Measurements from ENCODE around the gene KCNIP1.
A peak's percentile ranks its signal among the peaks of the same experiment; 100 is the strongest.

Gene KCNIP1

DNA sequence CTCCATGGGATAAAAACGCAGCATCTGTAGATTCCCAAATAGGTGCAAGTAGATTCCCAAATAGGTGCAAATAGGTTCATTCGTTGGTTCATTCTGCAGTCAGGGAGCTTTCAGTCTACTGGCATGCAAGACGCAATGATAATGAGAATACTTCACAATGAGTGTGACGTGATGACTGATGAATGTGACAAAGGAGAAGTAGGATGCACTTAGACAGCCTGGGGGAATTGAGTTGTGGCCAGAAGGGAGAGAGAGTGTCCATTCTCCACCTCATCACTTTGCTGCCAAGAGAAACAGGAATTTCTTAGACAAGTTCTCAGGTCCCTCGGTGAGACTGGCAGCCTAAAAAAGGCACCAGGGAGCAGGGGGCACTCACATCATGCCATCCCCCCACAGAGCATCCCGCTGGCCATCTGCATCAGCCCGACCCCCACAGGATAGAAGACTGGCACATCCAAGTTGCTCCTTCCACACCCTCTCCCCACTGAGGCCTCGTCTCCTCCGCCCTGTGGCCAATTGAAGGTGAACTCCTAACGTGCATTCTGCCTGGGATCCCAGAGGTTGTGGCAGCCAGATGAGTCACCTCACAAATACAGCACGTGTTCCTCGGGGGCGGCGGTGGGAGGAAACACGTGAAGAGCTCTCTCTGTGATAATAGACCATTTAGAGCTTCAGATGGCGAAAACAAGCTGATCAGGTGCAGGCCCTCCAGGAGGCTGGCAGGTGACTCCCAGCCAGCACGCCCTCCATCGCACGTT lies 19.9 kb upstream of the KCNIP1 start:
- DNase-seq (ENCODE audit: low spot score), result peak; percentile 94

- no peak for DNase-seq (ENCODE audit: low spot score)
Measured at GRCh38 chr5:170484459-170484831, 19.4 kb upstream of the KCNIP1 start.

DNA sequence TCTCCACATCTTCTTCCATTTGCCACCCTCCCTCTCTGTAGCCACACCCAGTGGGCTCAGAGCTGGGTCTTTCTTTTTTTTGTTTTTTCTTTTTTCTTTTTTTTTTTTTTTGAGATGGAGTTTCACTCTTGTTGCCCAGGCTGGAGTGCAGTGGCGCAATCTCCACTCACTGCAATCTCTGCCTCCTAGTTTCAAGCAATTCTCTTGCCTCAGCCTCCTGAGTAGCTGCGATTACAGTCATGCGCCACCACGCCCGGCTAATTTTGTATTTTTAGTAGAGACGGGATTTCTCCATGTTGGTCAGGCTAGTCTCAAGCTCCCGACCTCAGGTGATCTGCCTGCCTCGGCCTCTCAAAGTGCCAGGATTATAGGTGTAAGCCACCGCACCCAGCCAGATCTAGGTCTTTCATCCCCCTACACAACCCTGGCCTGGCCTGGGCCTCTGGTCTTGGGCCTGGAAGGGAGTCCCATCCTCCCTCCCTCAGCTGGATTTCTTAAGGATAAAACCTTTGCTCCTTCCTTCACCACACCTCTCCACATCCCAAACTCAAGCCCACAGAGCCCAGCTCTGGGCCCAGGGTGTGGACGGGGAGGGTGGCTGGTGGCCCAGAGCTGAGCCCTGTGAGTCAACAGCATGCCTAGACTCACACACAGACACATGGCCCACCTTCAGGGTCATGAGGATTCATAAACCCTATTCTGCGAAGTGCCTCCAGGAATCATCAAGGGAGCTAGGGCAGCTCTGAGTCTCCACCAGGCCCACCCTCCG lies 18.8 kb upstream of the KCNIP1 start:
- no peak for DNase-seq (ENCODE audit: low spot score)

DNA sequence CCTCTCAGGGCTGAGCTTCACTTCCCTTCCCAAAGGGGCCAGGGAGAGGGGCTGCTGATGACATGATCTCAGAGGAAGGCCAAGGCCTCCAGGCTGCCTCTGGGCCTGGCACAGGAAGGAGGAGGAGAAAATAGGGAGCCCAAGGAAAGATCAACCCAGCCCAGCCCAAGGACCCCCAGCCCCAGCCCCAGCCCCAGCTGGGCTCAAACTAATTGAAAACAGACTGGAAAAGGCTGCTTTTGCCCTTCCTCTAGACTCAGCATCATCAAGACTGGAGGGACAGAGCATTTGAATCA lies 18.3 kb upstream of the KCNIP1 start:
- no peak for DNase-seq (ENCODE audit: low spot score)

GRCh38 chr5:170486371-170486770 lies 17.4 kb upstream of the KCNIP1 start:
- no peak for DNase-seq (ENCODE audit: low spot score)

GRCh38 chr5:170488570-170488969 lies 15.2 kb upstream of the KCNIP1 start:
- no peak for DNase-seq (ENCODE audit: low spot score)

DNA sequence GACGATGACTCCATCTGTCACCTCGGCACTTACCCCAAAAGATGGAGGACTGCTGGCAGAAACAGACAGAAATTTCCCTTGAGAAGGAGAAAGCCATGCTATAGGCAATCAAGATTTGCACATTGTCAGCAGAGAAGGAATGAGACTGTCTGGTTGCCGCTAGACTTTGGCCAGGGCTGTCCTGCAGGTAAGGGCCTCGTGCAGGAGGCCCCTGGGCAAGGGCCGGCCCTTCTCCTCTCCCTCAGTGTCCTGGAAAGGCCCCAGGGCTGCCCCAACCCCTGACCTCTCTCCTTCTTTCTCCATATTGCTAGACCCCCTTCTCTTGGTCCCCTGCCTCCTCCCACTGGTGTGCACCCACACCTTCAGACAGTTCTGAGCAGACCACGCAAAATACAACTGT lies 14.6 kb upstream of the KCNIP1 start:
- DNase-seq (ENCODE audit: low spot score), result no peak

GRCh38 chr5:170490381-170490780 lies 13.4 kb upstream of the KCNIP1 start:
- no peak for DNase-seq (ENCODE audit: low spot score)

DNA sequence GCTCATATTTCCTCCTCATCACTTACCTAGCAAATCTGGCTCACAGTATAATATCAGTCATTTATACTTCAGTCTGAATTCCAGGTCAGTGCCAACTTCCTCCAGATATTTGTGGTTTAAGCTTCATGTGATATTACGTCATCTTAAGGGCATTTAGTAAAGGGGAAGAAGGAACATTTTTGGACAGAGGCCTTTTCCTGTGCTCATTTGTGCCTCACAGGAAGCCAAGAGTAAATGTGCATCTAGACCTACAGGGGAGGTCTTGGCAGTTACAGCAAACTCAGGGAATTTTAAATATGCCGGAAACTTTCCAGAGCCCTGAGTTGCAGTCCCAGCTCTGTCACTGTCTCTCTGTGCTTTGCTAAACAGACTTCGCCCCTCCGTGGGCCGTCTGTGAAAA lies 12.3 kb upstream of the KCNIP1 start:
- peak; percentile 52 for DNase-seq (ENCODE audit: low spot score)

DNA sequence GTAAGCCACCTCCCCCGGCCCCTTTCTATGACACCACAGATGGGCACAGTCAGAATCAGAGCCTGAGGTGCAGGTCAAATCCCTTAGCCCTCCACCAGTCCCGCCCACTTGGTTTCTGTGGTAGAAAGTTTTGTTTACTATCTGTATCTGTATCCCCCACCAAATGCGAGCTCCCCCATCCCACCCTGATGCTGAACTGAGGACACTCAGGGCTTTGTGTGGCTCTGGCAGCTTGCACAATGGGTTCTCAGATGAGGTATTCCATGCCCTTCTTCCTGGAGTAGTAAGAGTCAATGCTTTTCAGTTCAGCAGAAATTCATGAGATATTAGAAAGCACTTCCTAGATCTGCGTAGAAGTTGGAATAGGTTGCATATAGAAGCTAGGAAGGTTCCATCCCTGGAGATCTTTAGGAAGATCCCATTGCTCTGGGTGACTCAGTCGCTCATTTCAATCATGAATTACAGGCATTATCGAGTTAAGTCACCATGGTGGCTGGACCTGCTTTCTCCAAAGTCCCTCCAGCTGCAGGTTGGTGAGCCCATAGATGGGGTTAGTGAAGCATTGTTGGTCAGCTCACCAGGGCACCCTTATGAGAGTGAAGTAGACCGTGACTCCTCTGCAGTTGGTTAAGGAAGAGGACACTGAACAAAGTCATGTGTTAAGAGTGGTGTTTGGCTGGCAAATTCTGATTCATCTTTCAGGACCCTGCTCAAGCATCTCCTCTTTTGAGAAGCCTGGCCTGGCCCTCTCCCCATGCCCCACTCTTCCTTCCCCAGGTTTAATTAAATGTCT lies 10.6 kb upstream of the KCNIP1 start:
- DNase-seq (ENCODE audit: low spot score), result no peak

- DNase-seq (ENCODE audit: low spot score), result no peak
Measured at GRCh38 chr5:170494041-170494440, 9.8 kb upstream of the KCNIP1 start.

- DNase-seq (ENCODE audit: low spot score), result no peak
Measured at GRCh38 chr5:170495825-170496661, 7.8 kb upstream of the KCNIP1 start.

GRCh38 chr5:170496662-170497028 lies 7.2 kb upstream of the KCNIP1 start:
- no peak for DNase-seq (ENCODE audit: low spot score)

GRCh38 chr5:170497311-170498038 lies 6.3 kb upstream of the KCNIP1 start:
- DNase-seq (ENCODE audit: low spot score), result no peak

GRCh38 chr5:170498811-170499351 lies 4.9 kb upstream of the KCNIP1 start:
- no peak for DNase-seq (ENCODE audit: low spot score)

DNA sequence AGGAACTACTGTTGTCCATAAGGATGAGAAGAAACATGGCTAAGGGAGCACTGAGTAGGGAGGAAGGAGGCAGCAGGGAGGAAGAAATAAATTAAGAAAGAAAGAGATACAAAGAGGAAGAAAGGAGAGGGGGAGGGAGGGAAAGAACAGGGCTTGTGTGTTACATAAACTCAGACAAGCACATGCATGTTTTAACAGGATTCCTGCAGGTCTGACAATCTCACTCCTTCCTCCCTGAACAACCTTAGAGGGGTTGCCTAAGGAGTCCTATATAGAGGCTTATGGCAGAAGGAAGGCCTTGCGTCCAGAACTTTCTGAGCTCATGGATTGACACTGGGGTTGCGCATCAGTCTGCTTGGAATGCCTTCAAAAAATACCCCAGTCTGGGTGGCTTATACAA lies 4.2 kb upstream of the KCNIP1 start:
- no peak for DNase-seq (ENCODE audit: low spot score)

- no peak for DNase-seq (ENCODE audit: low spot score)
Measured at GRCh38 chr5:170501361-170501760, 2.5 kb upstream of the KCNIP1 start.

DNA sequence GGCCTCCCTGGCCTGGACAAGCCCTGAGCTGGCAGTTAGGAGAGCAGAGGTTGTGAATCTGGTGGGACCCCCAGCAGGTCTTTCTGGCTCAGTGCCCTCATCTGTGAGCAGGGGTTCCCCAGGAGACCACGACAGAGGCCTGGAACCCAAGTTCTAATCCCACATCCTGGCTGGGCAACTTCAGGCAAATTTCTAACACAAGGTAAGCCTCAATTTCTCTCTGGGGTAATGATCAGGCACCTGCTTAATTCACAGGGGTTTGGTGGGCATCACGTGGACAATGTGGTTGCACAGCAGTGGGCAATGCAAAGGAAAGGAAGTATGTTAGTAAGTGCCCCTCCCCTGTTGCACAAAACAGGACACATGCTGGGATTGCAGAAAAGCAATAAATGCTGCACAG lies 1.9 kb upstream of the KCNIP1 start:
- no peak for DNase-seq (ENCODE audit: low spot score)

- DNase-seq (ENCODE audit: low spot score), result no peak
Measured at GRCh38 chr5:170504616-170505266, 921 bp downstream of the KCNIP1 start.

DNA sequence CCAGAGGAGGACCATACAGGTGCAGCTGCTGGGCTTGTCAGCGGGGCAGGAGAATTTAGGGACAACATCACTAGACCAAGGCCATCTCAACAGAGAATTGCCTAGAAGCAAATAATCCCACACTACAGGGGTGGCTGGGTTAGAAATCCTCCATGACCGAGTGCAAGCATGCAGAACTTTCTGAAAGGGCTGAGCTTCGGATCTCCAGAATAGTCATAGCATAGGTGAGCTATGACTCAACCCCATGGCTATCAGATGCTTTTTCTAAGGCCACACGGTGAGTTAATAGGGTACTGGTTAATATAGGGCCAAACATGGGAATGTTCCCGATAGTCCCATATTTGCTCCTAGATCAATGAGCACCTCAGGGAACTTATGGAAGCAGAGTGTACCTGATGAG lies 4.2 kb downstream of the KCNIP1 start:
- no peak for DNase-seq (ENCODE audit: low spot score)
